Measurements from ENCODE around the gene PTPRJ. TPM values are rescaled to one million over a fixed set of nuclear protein-coding genes. Genes with fewer than 3 reads are reported as not detected.
A peak's percentile ranks its signal among the peaks of the same experiment; 100 is the strongest.

The PTPRJ gene
- total and polyA plus RNA-seq, 9 of the 15 experiments (the other 6 are each of a cell fraction or from before 2014, with no cell fraction given) = 0.56 to 10.7 (median 4.8) TPM

DNA sequence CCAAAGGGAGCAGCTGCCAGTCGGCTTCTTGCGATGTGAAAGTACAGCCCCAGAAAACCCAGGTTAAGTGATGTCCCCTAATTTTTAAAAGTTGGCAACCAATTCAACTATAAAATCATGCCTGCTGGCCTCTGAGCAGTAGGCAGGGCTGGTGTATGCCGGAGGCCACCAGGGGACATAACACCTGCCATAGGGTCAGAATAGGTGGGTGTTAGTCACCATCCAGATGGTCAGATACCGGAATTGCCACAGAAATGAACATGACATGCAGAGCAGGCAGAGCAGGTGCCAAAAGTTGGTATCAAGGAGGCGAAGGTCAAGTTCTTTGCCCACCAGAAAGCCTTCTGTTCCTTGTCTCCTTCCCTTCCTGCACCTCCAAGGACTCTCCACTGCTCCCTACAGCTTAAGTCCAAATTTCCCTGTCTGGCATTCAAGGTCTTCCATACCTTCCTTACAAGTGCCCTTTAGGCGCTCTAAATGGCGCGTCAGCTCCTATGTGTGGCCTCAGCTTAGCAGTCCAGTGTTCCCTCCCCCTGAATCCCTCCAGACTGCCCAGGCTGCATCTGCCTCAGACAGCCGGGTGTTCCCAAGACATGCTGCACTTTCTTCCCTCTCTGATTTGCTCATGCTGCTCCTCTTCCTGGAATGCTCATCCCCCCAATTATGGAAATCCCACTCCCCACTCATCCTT, 45.1 kb downstream of the PTPRJ start (continued):
- TF ChIP-seq, protein P1, sequence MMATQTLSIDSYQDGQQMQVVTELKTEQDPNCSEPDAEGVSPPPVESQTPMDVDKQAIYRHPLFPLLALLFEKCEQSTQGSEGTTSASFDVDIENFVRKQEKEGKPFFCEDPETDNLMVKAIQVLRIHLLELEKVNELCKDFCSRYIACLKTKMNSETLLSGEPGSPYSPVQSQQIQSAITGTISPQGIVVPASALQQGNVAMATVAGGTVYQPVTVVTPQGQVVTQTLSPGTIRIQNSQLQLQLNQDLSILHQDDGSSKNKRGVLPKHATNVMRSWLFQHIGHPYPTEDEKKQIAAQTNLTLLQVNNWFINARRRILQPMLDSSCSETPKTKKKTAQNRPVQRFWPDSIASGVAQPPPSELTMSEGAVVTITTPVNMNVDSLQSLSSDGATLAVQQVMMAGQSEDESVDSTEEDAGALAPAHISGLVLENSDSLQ (IDR thresholded peaks at IDR 0.05) = no peak
- TF ChIP-seq PRPF4 (IDR thresholded peaks at IDR 0.05; ENCODE audit: insufficient read depth, low read depth, low read length, poor library complexity, severe bottlenecking) = no peak

DNA sequence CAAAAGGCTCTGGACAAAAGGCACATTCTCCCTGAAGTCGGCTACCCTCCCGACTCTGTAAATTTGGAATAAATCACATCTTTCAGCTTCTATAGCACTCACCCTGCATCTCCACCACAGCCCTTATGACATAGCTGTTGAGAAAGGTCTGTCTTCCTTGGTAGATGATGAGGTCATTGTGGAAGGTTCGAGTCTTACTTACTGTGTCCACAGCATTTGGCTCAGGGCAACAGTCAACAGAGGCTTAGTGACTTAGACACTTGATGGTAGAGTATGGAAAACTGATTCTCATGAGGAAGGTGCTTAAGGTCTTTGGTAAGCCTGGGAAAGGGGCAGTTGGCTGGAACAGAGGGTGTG, 45.6 kb downstream of the PTPRJ start:
- H3K4me3 ChIP-seq = no peak overlapping the region
- POLR2A ChIA-PET = interaction anchor here (0.6 to 0.9 kb wide), 2 partner anchors 20 to 43 kb away, joined by 3 read pairs; no protein-coding TSS in a partner anchor
- TF ChIP-seq ATF7 (IDR thresholded peaks at IDR 0.05) (peak; percentile 21; the same call in 1 of the 2 replicates), ATF2 (CRISPR knock-in tag; IDR thresholded peaks at IDR 0.05) (0 out of 2 replicates have a peak, but pooled peaks have one; percentile 29), ZNF561 (CRISPR knock-in tag; conservative IDR thresholded peaks at IDR 0.05) (no peak), CBX1 (IDR thresholded peaks at IDR 0.05; ENCODE audit: low read depth) (no peak), NCOR1 (IDR thresholded peaks at IDR 0.05) (no peak), FOXJ3 (CRISPR knock-in tag; IDR thresholded peaks at IDR 0.05) (no peak), ZNF668 (CRISPR knock-in tag; IDR thresholded peaks at IDR 0.05) (no peak), ZNF197 (CRISPR knock-in tag; IDR thresholded peaks at IDR 0.05; ENCODE audit: low read depth) (no peak)
- TF ChIP-seq, protein P2, sequence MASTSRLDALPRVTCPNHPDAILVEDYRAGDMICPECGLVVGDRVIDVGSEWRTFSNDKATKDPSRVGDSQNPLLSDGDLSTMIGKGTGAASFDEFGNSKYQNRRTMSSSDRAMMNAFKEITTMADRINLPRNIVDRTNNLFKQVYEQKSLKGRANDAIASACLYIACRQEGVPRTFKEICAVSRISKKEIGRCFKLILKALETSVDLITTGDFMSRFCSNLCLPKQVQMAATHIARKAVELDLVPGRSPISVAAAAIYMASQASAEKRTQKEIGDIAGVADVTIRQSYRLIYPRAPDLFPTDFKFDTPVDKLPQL (IDR thresholded peaks at IDR 0.05; ENCODE audit: extremely low read depth, insufficient read length) = no peak
- TF ChIP-seq, protein P3, sequence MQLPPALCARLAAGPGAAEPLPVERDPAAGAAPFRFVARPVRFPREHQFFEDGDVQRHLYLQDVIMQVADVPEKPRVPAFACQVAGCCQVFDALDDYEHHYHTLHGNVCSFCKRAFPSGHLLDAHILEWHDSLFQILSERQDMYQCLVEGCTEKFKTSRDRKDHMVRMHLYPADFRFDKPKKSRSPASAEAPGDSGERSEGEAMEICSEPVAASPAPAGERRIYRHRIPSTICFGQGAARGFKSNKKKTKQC (CRISPR knock-in tag; IDR thresholded peaks at IDR 0.05) = no peak

More for the DNA sequence above, 45.6 kb downstream of the PTPRJ start:
- Histone ChIP-seq H3K9ac (ENCODE audit: insufficient read depth in 1 of 2, low read depth in 2 of 2, low read length in 2 of 2) (no peak overlapping the region), H4K20me1 (replicated peaks; ENCODE audit: control insufficient read depth, insufficient read depth, low read length) (no peaks in the 10 kb centered on the region), H3K4me1 (replicated peaks in 1 of 2; ENCODE audit: control insufficient read depth in 2 of 2, insufficient read depth in 2 of 2, low read length in 2 of 2) (peaks cover 0 to 6% of the 10 kb centered on the region in 2 experiments; a peak in 2 of 5 replicates), H3K4me2 (ENCODE audit: insufficient read depth, low read length) (no peak overlapping the region), H3K9me3 (replicated peaks; ENCODE audit: control insufficient read depth, insufficient read depth, low read depth, low read length) (no peaks in the 10 kb centered on the region), H3K36me3 (ENCODE audit: control insufficient read depth, insufficient read depth, low read length) (no peaks in the 10 kb centered on the region), H3K79me2 (ENCODE audit: control insufficient read depth, insufficient read depth, low read length) (no peaks in the 10 kb centered on the region; the same call in 2 of the 3 replicates), H3K9me1 (ENCODE audit: control insufficient read depth, insufficient read depth, low read length) (no peaks in the 10 kb centered on the region), H3K27me3 (ENCODE audit: control insufficient read depth in 2 of 2, insufficient read depth in 2 of 2, low read length in 2 of 2) (no peaks in the 10 kb centered on the region), H2AFZ (ENCODE audit: low read depth, low read length) (no peak overlapping the region), H3K27ac (ENCODE audit: extremely low read depth, low read depth, low read length) (no peak overlapping the region)
- CTCF ChIA-PET (ENCODE audit: low intra/inter-chr PET ratio) = no interaction called here
- DNase-seq (ENCODE audit: extremely low read depth in 1 of 4, low spot score in 3 of 4) (no peak), FAIRE-seq (no peak), ATAC-seq (peak; percentile 48; the same call in 2 of the 3 replicates)
- in situ Hi-C loops (cut with MboI) (no loop called here), intact Hi-C loops (cut with micrococcal nuclease) (no loop called here)
- BruUV-seq (replicated peaks) = no TSS peak
- WGBS (ENCODE audit: insufficient coverage, low coverage, missing lambda C conversion rate) = 21% methylated on average over 3 of the region's 3 CpGs

Data from K562 (cell line).